Natural killer cell treated with Interleukin-12 subunit alpha and Interleukin-12 subunit beta and Interleukin-15 and Interleukin-18, amount 100 ng/mL, for 72 hours (primary cell): ENCODE measurements around the gene TNRC6C. TPM values are rescaled to one million over a fixed set of nuclear protein-coding genes. Genes with fewer than 3 reads are reported as not detected.
A peak's percentile ranks its signal among the peaks of the same experiment; 100 is the strongest.

Source experiments
- ATAC-seq, 2 donors: fragments of 150-1000 bp; cut with Tn5 transposase in 1 of 2; sonication (Bioruptor Pico), chemical (Tn5 transposase) in 1 of 2; 2 replicates each; pipeline ENCODE4 v1.10.0; 2021
- DNase-seq: peaks from one replicate; pipeline ENCODE4 v3.0.0; 2022; ENCODE audit warnings: low spot score
- H3K27ac Mint-ChIP-seq, 2 donors: 1 replicate in 1 of 2; 2 replicates in 1 of 2; pipeline ENCODE4 v1.8.0; 2022; ENCODE audit warnings: mixed read lengths in 2 of 2, mild to moderate bottlenecking in 1 of 2, moderate library complexity in 1 of 2
- H3K27me3 Mint-ChIP-seq, 2 donors: 1 replicate in 1 of 2; 2 replicates in 1 of 2; pipeline ENCODE4 v1.8.0; 2022; ENCODE audit warnings: mixed read lengths in 2 of 2
- H3K36me3 Mint-ChIP-seq: one replicate; pipeline ENCODE4 v1.8.0; 2022; ENCODE audit warnings: mixed read lengths
- H3K4me1 Mint-ChIP-seq, 2 donors: 1 replicate in 1 of 2; 2 replicates in 1 of 2; pipeline ENCODE4 v1.8.0; 2022; ENCODE audit warnings: low read depth in 2 of 2, mixed read lengths in 2 of 2, mild to moderate bottlenecking in 1 of 2
- H3K4me3 Mint-ChIP-seq: one replicate; pipeline ENCODE4 v1.8.0; 2022; ENCODE audit warnings: mixed read lengths
- H3K9me3 Mint-ChIP-seq: 2 replicates; pipeline ENCODE4 v1.8.0; 2022; ENCODE audit warnings: mixed read lengths
- total RNA-seq, 2 donors: library from RNA; stranded (reverse); gene quantifications; one replicate each; pipeline ENCODE4 v1.2.3, GENCODE V29; 2022

Gene TNRC6C
- total RNA-seq, 2 donors from 2014 or later = 28.1 to 32.1 TPM

DNA sequence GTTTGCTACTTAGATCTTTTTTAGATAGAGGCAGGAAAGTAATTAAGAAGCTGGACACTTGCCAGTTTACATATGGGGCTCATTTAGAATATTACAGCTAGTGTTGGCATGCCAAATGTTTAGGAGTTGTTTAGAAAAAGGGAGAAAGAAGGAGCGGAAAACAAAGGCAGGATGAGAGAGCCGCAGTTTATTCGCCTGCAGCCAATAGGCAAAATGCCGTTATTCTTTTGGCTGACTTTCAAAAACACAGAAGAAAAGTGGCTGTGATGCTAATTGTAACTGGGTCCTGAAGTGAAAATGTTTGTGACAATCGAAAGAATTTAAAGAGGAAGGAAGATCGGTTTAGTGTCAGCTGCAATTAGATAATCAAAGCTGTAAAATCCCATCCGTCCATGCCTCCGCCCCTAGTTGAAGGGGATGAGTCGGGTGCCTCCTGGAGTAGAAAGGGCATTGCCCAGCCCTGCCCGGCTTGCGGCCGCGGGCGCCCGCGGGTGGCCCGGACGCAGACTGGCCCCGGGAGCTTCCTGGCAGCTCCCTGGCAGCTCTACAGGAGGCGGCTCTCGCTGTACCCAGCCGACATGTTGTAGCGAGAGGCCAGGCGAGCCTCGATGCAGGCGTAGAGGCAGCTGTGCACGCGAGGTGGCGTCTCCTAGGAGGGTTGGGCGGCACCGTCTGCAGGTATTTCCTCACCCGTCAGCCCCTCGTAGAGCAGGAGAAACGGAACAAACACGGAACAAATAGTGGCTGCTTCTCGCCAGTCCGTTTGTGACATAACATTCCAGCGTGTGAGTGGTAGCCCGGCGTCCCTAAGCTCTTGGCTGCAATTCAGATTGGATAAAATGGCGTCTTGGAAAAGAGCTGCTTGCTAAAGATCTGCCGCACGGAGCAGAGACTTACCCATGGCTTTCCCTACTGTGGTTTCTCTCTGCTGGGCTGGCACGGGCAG, 82.2 kb downstream of the TNRC6C start:
- ATAC-seq (peak; percentile 36 to 66), DNase-seq (no peak)
- H3K36me3 Mint-ChIP-seq = peaks cover 9% of the 10 kb centered on the region
- H3K4me1 Mint-ChIP-seq = peaks cover 18 to 22% of the 10 kb centered on the region in 2 donors
- peak overlapping the region; percentile 19 for H3K4me3 Mint-ChIP-seq
- H3K9me3 Mint-ChIP-seq = no peaks in the 10 kb centered on the region
- peak overlapping the region in 1 of 2 donors; percentile 58 for H3K27ac Mint-ChIP-seq
- no peaks in the 10 kb centered on the region for H3K27me3 Mint-ChIP-seq

- H3K27ac Mint-ChIP-seq = no peak overlapping the region
- no peak overlapping the region for H3K4me3 Mint-ChIP-seq
- H3K4me1 Mint-ChIP-seq = peaks cover 20 to 23% of the 10 kb centered on the region in 2 donors
- no peaks in the 10 kb centered on the region for H3K27me3 Mint-ChIP-seq
- no peaks in the 10 kb centered on the region for H3K9me3 Mint-ChIP-seq
- DNase-seq (no peak), ATAC-seq (no peak)
- peaks cover 9% of the 10 kb centered on the region for H3K36me3 Mint-ChIP-seq
Measured at GRCh38 chr17:78041386-78042179, 83.1 kb downstream of the TNRC6C start.

DNA sequence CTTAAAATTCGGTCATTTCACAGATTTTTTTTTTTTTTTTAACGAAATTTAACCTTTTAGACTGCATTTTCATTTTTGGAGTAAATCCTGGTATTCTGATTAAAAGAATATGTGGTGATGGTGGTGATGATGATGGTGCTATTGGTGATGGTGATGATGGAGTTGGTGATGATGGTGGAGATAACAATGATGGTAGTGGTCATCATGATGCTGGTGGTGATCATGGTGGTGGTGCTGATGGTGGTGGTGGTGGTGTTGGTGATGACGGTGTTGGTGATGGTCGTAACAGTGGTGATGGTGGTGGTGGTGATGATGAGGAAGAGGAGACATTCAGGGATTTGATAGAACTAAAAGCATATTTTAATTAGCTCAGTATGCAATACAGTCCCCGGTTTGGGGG, 84.0 kb downstream of the TNRC6C start:
- Mint-ChIP-seq H3K27ac (no peak overlapping the region), H3K9me3 (no peaks in the 10 kb centered on the region), H3K27me3 (no peaks in the 10 kb centered on the region), H3K36me3 (peaks cover 4% of the 10 kb centered on the region), H3K4me3 (no peak overlapping the region), H3K4me1 (peaks cover 23 to 24% of the 10 kb centered on the region in 2 donors)
- DNase-seq = no peak
- no peak for ATAC-seq

- ATAC-seq = no peak
- H3K27me3 Mint-ChIP-seq = no peaks in the 10 kb centered on the region
- no peak overlapping the region for H3K27ac Mint-ChIP-seq
- no peak for DNase-seq
- H3K4me1 Mint-ChIP-seq = peaks cover 23 to 24% of the 10 kb centered on the region in 2 donors
- no peaks in the 10 kb centered on the region for H3K9me3 Mint-ChIP-seq
- H3K4me3 Mint-ChIP-seq = no peak overlapping the region
- no peaks in the 10 kb centered on the region for H3K36me3 Mint-ChIP-seq
Measured at GRCh38 chr17:78043031-78043430, 84.5 kb downstream of the TNRC6C start.

DNA sequence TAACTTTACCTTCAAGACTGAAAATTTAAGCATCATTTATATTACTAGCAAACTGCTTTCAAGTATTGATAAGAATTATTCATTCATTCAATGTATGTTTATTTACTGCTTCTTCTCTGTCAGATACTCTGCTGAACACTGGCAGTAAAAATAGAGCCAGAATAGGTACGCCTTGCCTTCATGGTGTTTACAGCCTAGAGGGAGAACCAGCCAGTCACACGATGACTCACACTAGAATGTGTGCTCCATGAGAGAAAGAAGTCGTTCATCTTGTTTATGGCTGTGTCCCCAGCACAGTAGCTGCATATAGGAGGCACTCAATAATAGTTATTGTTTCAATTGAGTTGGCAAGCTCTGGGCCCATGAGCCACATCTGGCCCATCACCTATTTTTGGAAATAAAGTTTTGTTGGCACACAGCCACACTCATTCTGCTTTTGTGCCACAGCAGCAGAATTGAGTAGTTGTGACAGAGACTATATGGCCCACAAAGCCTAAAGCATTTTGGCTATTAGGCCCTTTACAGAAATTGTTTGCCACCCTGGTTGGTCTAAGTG, 85.9 kb downstream of the TNRC6C start:
- no peaks in the 10 kb centered on the region for H3K36me3 Mint-ChIP-seq
- DNase-seq = no peak

GRCh38 chr17:78045316-78045715, 86.8 kb downstream of the TNRC6C start:
- Mint-ChIP-seq H3K4me3 (no peak overlapping the region), H3K36me3 (peaks cover 6% of the 10 kb centered on the region), H3K27me3 (no peaks in the 10 kb centered on the region), H3K27ac (no peak overlapping the region), H3K9me3 (no peaks in the 10 kb centered on the region), H3K4me1 (peaks cover 21 to 30% of the 10 kb centered on the region in 2 donors)
- no peak for DNase-seq
- ATAC-seq = no peak

More for the DNA sequence above, 85.9 kb downstream of the TNRC6C start:
- no peak overlapping the region for H3K4me3 Mint-ChIP-seq
- H3K27me3 Mint-ChIP-seq = no peaks in the 10 kb centered on the region
- no peaks in the 10 kb centered on the region for H3K9me3 Mint-ChIP-seq
- peaks cover 23 to 27% of the 10 kb centered on the region in 2 donors for H3K4me1 Mint-ChIP-seq
- no peak for ATAC-seq
- no peak overlapping the region for H3K27ac Mint-ChIP-seq

- Mint-ChIP-seq H3K4me3 (no peak overlapping the region), H3K36me3 (peaks cover 6% of the 10 kb centered on the region), H3K9me3 (no peaks in the 10 kb centered on the region), H3K27me3 (no peaks in the 10 kb centered on the region), H3K4me1 (peaks cover 19 to 27% of the 10 kb centered on the region in 2 donors), H3K27ac (no peak overlapping the region)
- ATAC-seq = no peak
- DNase-seq = no peak
Measured at GRCh38 chr17:78046923-78047322, 88.4 kb downstream of the TNRC6C start.

DNA sequence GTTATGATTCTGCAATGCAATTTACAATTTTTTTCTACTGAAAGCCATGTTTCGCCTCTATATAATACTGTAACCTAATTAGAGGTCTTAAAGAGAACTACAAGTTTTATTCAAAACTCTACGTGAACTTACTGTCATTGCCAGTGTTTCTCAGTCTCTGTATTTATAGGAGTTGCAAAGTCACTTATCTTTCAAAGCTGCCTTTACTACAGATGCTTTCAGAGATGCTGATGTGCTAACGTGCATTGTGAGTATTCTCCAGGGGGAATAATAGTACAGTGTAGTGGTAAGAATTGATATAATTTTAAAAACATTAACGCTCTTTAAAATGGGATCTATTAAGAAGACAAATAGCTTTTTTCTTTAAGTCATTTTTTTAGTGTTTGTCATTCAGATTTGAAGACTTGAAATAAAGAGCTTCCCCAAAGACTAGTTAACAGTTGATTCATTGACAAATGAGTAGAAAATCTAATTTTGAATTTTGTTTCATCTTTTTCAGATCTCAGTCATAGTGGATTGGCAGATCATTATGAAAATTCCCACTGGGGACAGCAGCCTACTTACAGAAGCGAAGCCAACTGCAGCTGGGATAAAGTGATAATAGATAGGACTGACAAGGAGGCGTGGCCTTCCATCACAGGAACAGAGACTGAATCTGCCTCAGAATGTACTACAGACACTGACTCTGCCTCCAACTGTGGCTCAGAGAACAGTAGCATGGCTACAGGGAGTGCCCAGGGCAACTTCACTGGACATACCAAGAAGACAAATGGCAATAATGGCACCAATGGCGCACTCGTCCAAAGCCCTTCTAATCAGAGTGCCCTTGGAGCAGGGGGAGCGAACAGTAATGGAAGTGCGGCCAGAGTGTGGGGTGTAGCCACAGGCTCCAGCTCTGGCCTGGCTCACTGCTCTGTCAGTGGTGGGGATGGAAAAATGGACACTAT, 90.1 kb downstream of the TNRC6C start:
- Mint-ChIP-seq H3K4me3 (no peak overlapping the region), H3K27ac (no peak overlapping the region), H3K4me1 (peaks cover 11 to 21% of the 10 kb centered on the region in 2 donors), H3K9me3 (no peaks in the 10 kb centered on the region), H3K27me3 (no peaks in the 10 kb centered on the region), H3K36me3 (peaks cover 6% of the 10 kb centered on the region)
- no peak for ATAC-seq
- DNase-seq = no peak

- Mint-ChIP-seq H3K9me3 (no peaks in the 10 kb centered on the region), H3K27ac (peak overlapping the region in 1 of 2 donors; percentile 48), H3K4me3 (no peak overlapping the region), H3K27me3 (no peaks in the 10 kb centered on the region), H3K4me1 (peaks cover 10 to 18% of the 10 kb centered on the region in 2 donors), H3K36me3 (peaks cover 6% of the 10 kb centered on the region)
- ATAC-seq (no peak), DNase-seq (no peak)
Measured at GRCh38 chr17:78049609-78050008, 91.1 kb downstream of the TNRC6C start.

- Mint-ChIP-seq H3K4me3 (no peak overlapping the region), H3K27me3 (no peaks in the 10 kb centered on the region), H3K36me3 (peaks cover 6% of the 10 kb centered on the region), H3K27ac (no peak overlapping the region), H3K9me3 (no peaks in the 10 kb centered on the region), H3K4me1 (peaks cover 4 to 13% of the 10 kb centered on the region in 2 donors)
- ATAC-seq (no peak), DNase-seq (no peak)
Measured at GRCh38 chr17:78051186-78051972, 92.9 kb downstream of the TNRC6C start.

DNA sequence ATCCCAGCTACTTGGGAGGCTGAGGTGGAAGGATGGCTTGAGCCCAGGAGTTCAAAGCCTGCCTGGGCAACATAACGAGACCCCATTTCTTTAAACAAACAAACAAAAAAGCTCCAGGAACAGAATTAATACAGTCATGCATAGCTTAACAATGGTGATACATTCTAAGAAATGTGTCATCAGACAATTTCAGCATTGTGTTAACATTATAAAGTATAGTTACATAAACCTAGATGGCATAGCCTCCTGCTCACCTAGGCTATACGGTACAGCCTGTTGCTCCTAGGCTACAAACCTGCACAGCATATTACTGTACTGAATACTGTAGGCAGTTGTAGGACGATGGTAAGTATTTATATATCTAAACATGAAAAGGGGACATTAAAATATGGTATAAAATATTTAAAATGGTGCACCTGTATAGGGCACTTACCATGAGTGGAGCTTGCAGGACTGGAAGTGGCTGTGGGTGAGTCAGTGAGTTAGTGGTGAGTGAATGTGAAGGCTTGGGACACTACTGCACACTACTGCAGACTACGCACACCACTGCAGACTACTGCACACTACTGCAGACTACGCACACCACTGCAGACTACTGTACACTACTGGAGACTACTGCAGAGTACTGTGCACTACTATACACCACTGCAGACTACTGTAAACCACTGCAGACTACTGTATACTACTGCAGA, 95.4 kb downstream of the TNRC6C start:
- Mint-ChIP-seq H3K27ac (no peak overlapping the region), H3K27me3 (no peaks in the 10 kb centered on the region), H3K4me3 (no peak overlapping the region), H3K4me1 (peaks cover 0 to 8% of the 10 kb centered on the region in 2 donors), H3K36me3 (peaks cover 6% of the 10 kb centered on the region), H3K9me3 (no peaks in the 10 kb centered on the region)
- no peak for DNase-seq
- no peak for ATAC-seq
